GM12878 (cell line): ENCODE data around the gene KTI12. TPM values are rescaled to one million over a fixed set of nuclear protein-coding genes. Genes with fewer than 3 reads are reported as not detected.
"Not testable (repeated sequence)": the region's sequence is repeated elsewhere in the genome, so short reads cannot be mapped to it uniquely, and the experiment has no call there.

Experiments
- ATAC-seq: fragments of 200-7000 bp; cut with Tn5 transposase; 3 replicates; pipeline ENCODE4 v1.9.1; 2020; ENCODE audit warnings: mild to moderate bottlenecking, moderate library complexity
- BruUV-seq: library from RNA; stranded (reverse); fragments of 400-500 nt; replicated peaks from 2 replicates; lab custom pipeline; 2021; lab: Mats Ljungman, UMichigan
- CTCF ChIA-PET: fragments of 300-600 bp; sonication (Branson Sonifier 250); formaldehyde crosslinking; extraction: SDS; loops from one replicate; lab custom pipeline; 2021; ENCODE audit warnings: inconsistent platforms; lab: Yijun Ruan, JAX
- POLR2A ChIA-PET: fragments of 350-600 bp; formaldehyde crosslinking; extraction: SDS; loops from one replicate; lab custom pipeline; 2021; ENCODE audit warnings: inconsistent platforms; lab: Charles Lee
- RAD21 ChIA-PET: fragments of 300-600 bp; sonication (Branson Sonifier 250); formaldehyde crosslinking; loops from one replicate; lab custom pipeline; 2023; ENCODE audit warnings: antibody characterized with exemption; ENCODE audit not compliant: unreplicated experiment; lab: Charles Lee
- SMC1A ChIA-PET: fragments of 300-600 bp; sonication (Branson Sonifier 250); formaldehyde crosslinking; loops from one replicate; lab custom pipeline; 2023; ENCODE audit not compliant: unreplicated experiment, uncharacterized antibody; lab: Charles Lee
- DNase-seq: peaks from one replicate; pipeline ENCODE4 v3.0.0-alpha.2; 2011; ENCODE audit warnings: low read depth, low spot score
- FAIRE-seq: peaks from 3 replicates; lab custom pipeline; 2011; peaks lifted over from hg19 to GRCh38; lab: Jason Lieb, UNC
- H2AFZ ChIP-seq: 2 replicates; pipeline ENCODE4 v1.6.0; 2011; ENCODE audit warnings: low read depth, low read length, control low read depth; ENCODE audit not compliant: control insufficient read depth
- H3K27ac ChIP-seq: 2 replicates; pipeline ENCODE4 v1.5.1; 2011; ENCODE audit warnings: control low read depth; ENCODE audit not compliant: control insufficient read depth, insufficient read depth
- H3K27me3 ChIP-seq, 2 experiments: replicated peaks in 1 of 2; 2 replicates each; pipeline versions ENCODE4 v1.6.0 to v1.6.1; 2011; ENCODE audit warnings: low read length in 1 of 2; ENCODE audit not compliant: control insufficient read depth in 2 of 2, insufficient read depth in 2 of 2
- H3K36me3 ChIP-seq, 2 experiments: 2 replicates each; pipeline ENCODE4 v1.5.1; 2011; ENCODE audit warnings: low read length in 1 of 2; ENCODE audit not compliant: control insufficient read depth in 2 of 2, insufficient read depth in 2 of 2
- H3K4me1 ChIP-seq: 2 replicates; pipeline ENCODE4 v1.6.1; 2011; ENCODE audit warnings: mild to moderate bottlenecking, low read length, moderate library complexity, mixed read lengths; ENCODE audit not compliant: control insufficient read depth, insufficient read depth
- H3K4me2 ChIP-seq: 2 replicates; pipeline ENCODE4 v1.6.0; 2011; ENCODE audit warnings: control low read depth; ENCODE audit not compliant: control insufficient read depth, insufficient read depth
- H3K4me3 ChIP-seq: fragments of 200-600 bp; sonication (generic); 2 replicates; pipeline ENCODE4 v1.5.1; 2016
- H3K79me2 ChIP-seq: 2 replicates; pipeline ENCODE4 v1.6.0; 2011; ENCODE audit warnings: low read length; ENCODE audit not compliant: control insufficient read depth, insufficient read depth
- H3K9ac ChIP-seq: 2 replicates; pipeline ENCODE4 v1.8.0; 2011; ENCODE audit warnings: low read length, control low read depth, mixed read lengths; ENCODE audit not compliant: control insufficient read depth, insufficient read depth
- H3K9me3 ChIP-seq: replicated peaks from 3 replicates; pipeline ENCODE4 v1.5.1; 2011; ENCODE audit warnings: mild to moderate bottlenecking, low read length; ENCODE audit not compliant: control insufficient read depth, insufficient read depth
- H4K20me1 ChIP-seq: 2 replicates; pipeline ENCODE4 v1.6.0; 2011; ENCODE audit not compliant: control insufficient read depth, insufficient read depth
- HDAC2 ChIP-seq: fragments of 200-600 bp; sonication (generic); IDR thresholded peaks from 2 replicates; pipeline ENCODE4 v1.6.1; 2017
- ZZZ3 ChIP-seq: IDR thresholded peaks from 2 replicates; pipeline ENCODE4 v1.6.1; 2011; ENCODE audit warnings: low read depth; ENCODE audit not compliant: control insufficient read depth, insufficient read length
- WGBS: methylation state at CpG from one replicate; pipeline ENCODE4 v1.1.6; 2016; ENCODE audit warnings: low lambda C conversion rate; ENCODE audit not compliant: insufficient replicate concordance, insufficient coverage; ENCODE audit errors: missing lambda C conversion rate; 5-methylcytosine and 5-hydroxymethylcytosine counted together
- in situ Hi-C: fragments of 300-500 bp; cut with MboI; formaldehyde crosslinking; loops from 9 replicates; pipeline ENCODE4 v1.14.3; 2018; ENCODE audit warnings: mixed read lengths
- intact Hi-C: fragments of 100-400 bp; cut with micrococcal nuclease; formaldehyde crosslinking; loops from one replicate; pipeline ENCODE4 v1.14.2; 2022; ENCODE audit not compliant: unreplicated experiment
- polyA plus RNA-seq, 11 experiments: library from polyadenylated mRNA; depleted of rRNA in 4 of 11; unstranded in 6 of 11; stranded (reverse) in 5 of 11; fragments of >200 nt; fragmentation: Nextera tagmentation in 4 of 11; fragmentation: Illumina TruSeq in 1 of 11; extraction: Ambion mirVana in 4 of 11; extraction: Trizol in 1 of 11; gene quantifications; 1 replicate in 1 of 11; 2 replicates in 10 of 11; pipeline versions ENCODE4 v1.2.1 to v1.2.3, GENCODE V29; 2011 to 2016; ENCODE audit warnings: inconsistent platforms in 2 of 11, missing spikeins in 2 of 11, low read depth in 1 of 11
- total RNA-seq, 4 experiments: library from RNA; depleted of rRNA in 3 of 4; stranded (reverse); fragments of >200 nt in 3 of 4; fragmentation: Illumina TruSeq in 1 of 4; extraction: Trizol in 1 of 4; gene quantifications; 2 replicates each; pipeline versions ENCODE4 v1.2.1 to v1.2.3, GENCODE V29; 2013 to 2021
- TF ChIP-seq, protein P1 (sequence below): fragments of 450-650 bp; IDR thresholded peaks from 2 replicates; pipeline ENCODE4 v1.6.1; 2017; ENCODE audit warnings: mild to moderate bottlenecking
- TF ChIP-seq, protein P2 (sequence below): fragments of 450-650 bp; formaldehyde crosslinking; IDR thresholded peaks from 2 replicates; pipeline ENCODE4 v1.4.0; 2020; ENCODE audit warnings: mild to moderate bottlenecking, moderate library complexity

Gene KTI12
- total and polyA plus RNA-seq, 10 of the 15 experiments (the other 5 are each of a cell fraction or from before 2014, with no cell fraction given), result 2.7 to 32.4 (median 17.6) TPM

GRCh38 chr1:52080014-52080415, 46.4 kb upstream of the KTI12 start (continued):
- TF ChIP-seq, protein P1, sequence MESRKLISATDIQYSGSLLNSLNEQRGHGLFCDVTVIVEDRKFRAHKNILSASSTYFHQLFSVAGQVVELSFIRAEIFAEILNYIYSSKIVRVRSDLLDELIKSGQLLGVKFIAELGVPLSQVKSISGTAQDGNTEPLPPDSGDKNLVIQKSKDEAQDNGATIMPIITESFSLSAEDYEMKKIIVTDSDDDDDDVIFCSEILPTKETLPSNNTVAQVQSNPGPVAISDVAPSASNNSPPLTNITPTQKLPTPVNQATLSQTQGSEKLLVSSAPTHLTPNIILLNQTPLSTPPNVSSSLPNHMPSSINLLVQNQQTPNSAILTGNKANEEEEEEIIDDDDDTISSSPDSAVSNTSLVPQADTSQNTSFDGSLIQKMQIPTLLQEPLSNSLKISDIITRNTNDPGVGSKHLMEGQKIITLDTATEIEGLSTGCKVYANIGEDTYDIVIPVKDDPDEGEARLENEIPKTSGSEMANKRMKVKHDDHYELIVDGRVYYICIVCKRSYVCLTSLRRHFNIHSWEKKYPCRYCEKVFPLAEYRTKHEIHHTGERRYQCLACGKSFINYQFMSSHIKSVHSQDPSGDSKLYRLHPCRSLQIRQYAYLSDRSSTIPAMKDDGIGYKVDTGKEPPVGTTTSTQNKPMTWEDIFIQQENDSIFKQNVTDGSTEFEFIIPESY, result no peak

- RAD21 ChIA-PET, intact Hi-C loops: not testable (repeated sequence)
- CTCF ChIA-PET, result interaction anchor here (1.6 kb wide), 1 partner anchor 9 kb away, joined by 3 read pairs; no protein-coding TSS in a partner anchor
Observed at GRCh38 chr1:52077277-52077676, 43.7 kb upstream of the KTI12 start.

GRCh38 chr1:52072291-52072690, 38.7 kb upstream of the KTI12 start:
- Histone ChIP-seq H3K9ac (no peak overlapping the region), H3K36me3 (no peaks in the 10 kb centered on the region; a peak in 2 of 4 replicates), H4K20me1 (no peaks in the 10 kb centered on the region), H3K4me2 (no peak overlapping the region), H3K27me3 (no peaks in the 10 kb centered on the region), H2AFZ (no peak overlapping the region), H3K79me2 (no peaks in the 10 kb centered on the region; the same call in 1 of the 2 replicates), H3K9me3 (no peaks in the 10 kb centered on the region), H3K27ac (no peak overlapping the region), H3K4me1 (no peaks in the 10 kb centered on the region), H3K4me3 (no peak overlapping the region)
- ChIA-PET CTCF (interaction anchor here (0.6 kb wide), 1 partner anchor 22 kb away, joined by 3 read pairs; no protein-coding TSS in a partner anchor), SMC1A (interaction anchor here (0.7 to 3.9 kb wide), 6 partner anchors 10 to 193 kb away, joined by 3 to 18 read pairs (median 4); no protein-coding TSS in a partner anchor), POLR2A (interaction anchor here (0.7 to 2.2 kb wide), 2 partner anchors 12 to 35 kb away, joined by 3 to 9 read pairs; no protein-coding TSS in a partner anchor), RAD21 (no interaction called here)
- WGBS, result 97% methylated on average over 5 of the region's 6 CpGs
- no peak for TF ChIP-seq HDAC2
- TF ChIP-seq ZZZ3, result no peak
- TF ChIP-seq, protein P2, sequence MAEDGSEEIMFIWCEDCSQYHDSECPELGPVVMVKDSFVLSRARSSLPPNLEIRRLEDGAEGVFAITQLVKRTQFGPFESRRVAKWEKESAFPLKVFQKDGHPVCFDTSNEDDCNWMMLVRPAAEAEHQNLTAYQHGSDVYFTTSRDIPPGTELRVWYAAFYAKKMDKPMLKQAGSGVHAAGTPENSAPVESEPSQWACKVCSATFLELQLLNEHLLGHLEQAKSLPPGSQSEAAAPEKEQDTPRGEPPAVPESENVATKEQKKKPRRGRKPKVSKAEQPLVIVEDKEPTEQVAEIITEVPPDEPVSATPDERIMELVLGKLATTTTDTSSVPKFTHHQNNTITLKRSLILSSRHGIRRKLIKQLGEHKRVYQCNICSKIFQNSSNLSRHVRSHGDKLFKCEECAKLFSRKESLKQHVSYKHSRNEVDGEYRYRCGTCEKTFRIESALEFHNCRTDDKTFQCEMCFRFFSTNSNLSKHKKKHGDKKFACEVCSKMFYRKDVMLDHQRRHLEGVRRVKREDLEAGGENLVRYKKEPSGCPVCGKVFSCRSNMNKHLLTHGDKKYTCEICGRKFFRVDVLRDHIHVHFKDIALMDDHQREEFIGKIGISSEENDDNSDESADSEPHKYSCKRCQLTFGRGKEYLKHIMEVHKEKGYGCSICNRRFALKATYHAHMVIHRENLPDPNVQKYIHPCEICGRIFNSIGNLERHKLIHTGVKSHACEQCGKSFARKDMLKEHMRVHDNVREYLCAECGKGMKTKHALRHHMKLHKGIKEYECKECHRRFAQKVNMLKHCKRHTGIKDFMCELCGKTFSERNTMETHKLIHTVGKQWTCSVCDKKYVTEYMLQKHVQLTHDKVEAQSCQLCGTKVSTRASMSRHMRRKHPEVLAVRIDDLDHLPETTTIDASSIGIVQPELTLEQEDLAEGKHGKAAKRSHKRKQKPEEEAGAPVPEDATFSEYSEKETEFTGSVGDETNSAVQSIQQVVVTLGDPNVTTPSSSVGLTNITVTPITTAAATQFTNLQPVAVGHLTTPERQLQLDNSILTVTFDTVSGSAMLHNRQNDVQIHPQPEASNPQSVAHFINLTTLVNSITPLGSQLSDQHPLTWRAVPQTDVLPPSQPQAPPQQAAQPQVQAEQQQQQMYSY (CRISPR knock-in tag), result no peak
- in situ Hi-C loops (no loop called here), intact Hi-C loops (no loop called here)
- no TSS peak for BruUV-seq
- DNase-seq (no peak), ATAC-seq (no peak), FAIRE-seq (no peak)

More at GRCh38 chr1:52077277-52077676, 43.7 kb upstream of the KTI12 start:
- H3K9me3 ChIP-seq, H3K9ac ChIP-seq, H3K27ac ChIP-seq, H3K4me2 ChIP-seq, SMC1A ChIA-PET, H3K27me3 ChIP-seq, BruUV-seq, ATAC-seq, FAIRE-seq, in situ Hi-C loops, H3K79me2 ChIP-seq, H3K4me1 ChIP-seq, H2AFZ ChIP-seq, DNase-seq, H4K20me1 ChIP-seq, H3K36me3 ChIP-seq, H3K4me3 ChIP-seq: not testable (repeated sequence)
- POLR2A ChIA-PET, result interaction anchor here (1.0 kb wide), 1 partner anchor 12 kb away, joined by 3 read pairs; no protein-coding TSS in a partner anchor
- WGBS, result 96% methylated on average over 5 of the region's 6 CpGs
